Loucy (cell line): ENCODE measurements around the gene NR2C2.

Source experiments
- EZH2phosphoT487 ChIP-seq: fragments of 200-600 bp; IDR thresholded peaks from 2 replicates; pipeline ENCODE4 v1.6.1; 2018; ENCODE audit warnings: antibody characterized with exemption, mild to moderate bottlenecking, moderate library complexity, borderline replicate concordance
- TF ChIP-seq, protein P1 (sequence below): fragments of 200-600 bp; sonication (generic); conservative IDR thresholded peaks from 2 replicates; pipeline ENCODE4 v1.5.1; 2014; ENCODE audit warnings: mild to moderate bottlenecking, antibody characterized with exemption, low read length

DNA sequence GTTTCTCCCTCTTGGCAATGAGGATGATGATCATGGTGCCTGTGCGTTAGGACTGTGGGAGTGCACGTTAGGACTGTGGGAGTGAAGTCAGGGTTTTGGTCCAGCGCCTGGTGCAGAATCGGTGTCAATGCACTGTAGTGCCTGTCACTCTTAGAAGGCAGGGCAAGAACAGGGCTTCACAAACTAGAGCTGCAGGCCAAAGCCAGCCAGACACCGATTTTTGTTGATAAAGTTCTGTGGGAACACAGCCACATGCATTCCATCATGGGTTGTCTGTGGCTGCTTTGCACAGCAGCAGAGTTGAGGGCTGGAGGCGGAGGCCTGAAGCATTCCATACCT, 32.6 kb upstream of the NR2C2 start:
- TF ChIP-seq, protein P1, sequence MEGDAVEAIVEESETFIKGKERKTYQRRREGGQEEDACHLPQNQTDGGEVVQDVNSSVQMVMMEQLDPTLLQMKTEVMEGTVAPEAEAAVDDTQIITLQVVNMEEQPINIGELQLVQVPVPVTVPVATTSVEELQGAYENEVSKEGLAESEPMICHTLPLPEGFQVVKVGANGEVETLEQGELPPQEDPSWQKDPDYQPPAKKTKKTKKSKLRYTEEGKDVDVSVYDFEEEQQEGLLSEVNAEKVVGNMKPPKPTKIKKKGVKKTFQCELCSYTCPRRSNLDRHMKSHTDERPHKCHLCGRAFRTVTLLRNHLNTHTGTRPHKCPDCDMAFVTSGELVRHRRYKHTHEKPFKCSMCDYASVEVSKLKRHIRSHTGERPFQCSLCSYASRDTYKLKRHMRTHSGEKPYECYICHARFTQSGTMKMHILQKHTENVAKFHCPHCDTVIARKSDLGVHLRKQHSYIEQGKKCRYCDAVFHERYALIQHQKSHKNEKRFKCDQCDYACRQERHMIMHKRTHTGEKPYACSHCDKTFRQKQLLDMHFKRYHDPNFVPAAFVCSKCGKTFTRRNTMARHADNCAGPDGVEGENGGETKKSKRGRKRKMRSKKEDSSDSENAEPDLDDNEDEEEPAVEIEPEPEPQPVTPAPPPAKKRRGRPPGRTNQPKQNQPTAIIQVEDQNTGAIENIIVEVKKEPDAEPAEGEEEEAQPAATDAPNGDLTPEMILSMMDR = no peak
- TF ChIP-seq EZH2phosphoT487 = no peak
